Parathyroid adenoma (tissue), 2 donors: ENCODE data around the gene FYB1.

Experiments
- H2AFZ ChIP-seq: fragments of 300-600 bp; sonication (generic); one replicate; pipeline ENCODE4 v1.7.0; 2017; ENCODE audit warnings: antibody characterized with exemption, mild to moderate bottlenecking
- H3K27ac ChIP-seq: fragments of 300-600 bp; sonication (generic); one replicate; pipeline ENCODE4 v1.7.0; 2017
- H3K27me3 ChIP-seq: fragments of 300-600 bp; sonication (generic); one replicate; pipeline ENCODE4 v1.7.0; 2017; ENCODE audit warnings: low read length; ENCODE audit not compliant: control insufficient read depth, insufficient read depth
- H3K36me3 ChIP-seq: fragments of 300-600 bp; sonication (generic); one replicate; pipeline ENCODE4 v1.7.0; 2017; ENCODE audit warnings: low read length; ENCODE audit not compliant: control insufficient read depth, insufficient read depth
- H3K4me1 ChIP-seq: fragments of 300-600 bp; sonication (generic); one replicate; pipeline ENCODE4 v1.7.0; 2017; ENCODE audit warnings: control low read depth
- H3K4me2 ChIP-seq: fragments of 300-600 bp; sonication (generic); one replicate; pipeline ENCODE4 v1.7.0; 2017; ENCODE audit warnings: low read length
- H3K4me3 ChIP-seq: fragments of 300-600 bp; sonication (generic); one replicate; pipeline ENCODE4 v1.7.0; 2017; ENCODE audit warnings: low read depth, low read length
- H3K79me2 ChIP-seq: fragments of 300-600 bp; sonication (generic); one replicate; pipeline ENCODE4 v1.7.0; 2017; ENCODE audit warnings: control low read depth
- H3K9ac ChIP-seq: fragments of 300-600 bp; sonication (generic); one replicate; pipeline ENCODE4 v1.7.0; 2017; ENCODE audit warnings: mild to moderate bottlenecking
- H3K9me3 ChIP-seq: fragments of 300-600 bp; sonication (generic); one replicate; pipeline ENCODE4 v1.7.0; 2017; ENCODE audit warnings: low read length; ENCODE audit not compliant: control insufficient read depth
- CTCF ChIP-seq: fragments of 300-600 bp; sonication (generic); IDR thresholded peaks from one replicate; pipeline ENCODE4 v1.7.0; 2017; ENCODE audit warnings: antibody characterized with exemption, mild to moderate bottlenecking
- donor health status: primary hyperparathyroidism.

FYB1 gene

GRCh38 chr5:39253196-39253595, 33.8 kb upstream of the FYB1 start:
- no peaks in the 10 kb centered on the region for H3K36me3 ChIP-seq
- no peak overlapping the region for H3K9ac ChIP-seq
- H3K4me1 ChIP-seq = no peaks in the 10 kb centered on the region
- no peak overlapping the region for H3K4me3 ChIP-seq
- no peak overlapping the region for H3K4me2 ChIP-seq
- no peaks in the 10 kb centered on the region for H3K27me3 ChIP-seq
- no peak overlapping the region for H3K27ac ChIP-seq
- no peaks in the 10 kb centered on the region for H3K79me2 ChIP-seq
- TF ChIP-seq CTCF = no peak
- H2AFZ ChIP-seq = no peak overlapping the region
- H3K9me3 ChIP-seq = no peaks in the 10 kb centered on the region

GRCh38 chr5:39249564-39250274, 30.4 kb upstream of the FYB1 start:
- Histone ChIP-seq H3K4me1 (no peaks in the 10 kb centered on the region), H3K27me3 (no peaks in the 10 kb centered on the region), H3K79me2 (no peaks in the 10 kb centered on the region), H3K4me3 (no peak overlapping the region), H3K27ac (no peak overlapping the region), H3K36me3 (no peaks in the 10 kb centered on the region), H2AFZ (no peak overlapping the region), H3K9ac (no peak overlapping the region), H3K9me3 (no peaks in the 10 kb centered on the region), H3K4me2 (no peak overlapping the region)
- TF ChIP-seq CTCF = no peak

- H3K9ac ChIP-seq = no peak overlapping the region
- H3K4me1 ChIP-seq = no peaks in the 10 kb centered on the region
- no peak overlapping the region for H2AFZ ChIP-seq
These were observed 29.7 kb upstream of the FYB1 start for GRCh38 chr5:39249069-39249468.

GRCh38 chr5:39240750-39241149, 21.4 kb upstream of the FYB1 start:
- Histone ChIP-seq H3K27ac (no peak overlapping the region), H3K9ac (no peak overlapping the region), H3K36me3 (peaks cover 4% of the 10 kb centered on the region), H3K4me3 (no peak overlapping the region), H3K9me3 (no peaks in the 10 kb centered on the region), H3K4me2 (no peak overlapping the region), H3K27me3 (no peaks in the 10 kb centered on the region), H3K79me2 (no peaks in the 10 kb centered on the region), H3K4me1 (no peaks in the 10 kb centered on the region), H2AFZ (no peak overlapping the region)
- TF ChIP-seq CTCF = no peak

More at GRCh38 chr5:39249069-39249468, 29.7 kb upstream of the FYB1 start:
- no peaks in the 10 kb centered on the region for H3K27me3 ChIP-seq
- no peak overlapping the region for H3K4me3 ChIP-seq
- no peak for TF ChIP-seq CTCF
- H3K4me2 ChIP-seq = no peak overlapping the region
- no peaks in the 10 kb centered on the region for H3K79me2 ChIP-seq
- H3K36me3 ChIP-seq = no peaks in the 10 kb centered on the region
- H3K27ac ChIP-seq = no peak overlapping the region
- no peaks in the 10 kb centered on the region for H3K9me3 ChIP-seq
